Epithelial cell of esophagus (primary cell): ENCODE results near the gene USH2A.

Source experiments
- DNase-seq: peaks from one replicate; pipeline ENCODE4 v3.0.0; 2010; ENCODE audit warnings: low read depth
- H3K4me3 ChIP-seq: 2 replicates; pipeline ENCODE4 v1.5.1; 2011; ENCODE audit warnings: mild to moderate bottlenecking, low read length, control low read depth
- TF ChIP-seq, protein P1 (sequence below): IDR thresholded peaks from 2 replicates; pipeline ENCODE4 v1.5.1; 2011; ENCODE audit warnings: low read depth, mild to moderate bottlenecking, low read length, control low read depth, inconsistent platforms; ENCODE audit not compliant: insufficient read depth; ENCODE audit errors: missing control alignments

Gene USH2A

DNA sequence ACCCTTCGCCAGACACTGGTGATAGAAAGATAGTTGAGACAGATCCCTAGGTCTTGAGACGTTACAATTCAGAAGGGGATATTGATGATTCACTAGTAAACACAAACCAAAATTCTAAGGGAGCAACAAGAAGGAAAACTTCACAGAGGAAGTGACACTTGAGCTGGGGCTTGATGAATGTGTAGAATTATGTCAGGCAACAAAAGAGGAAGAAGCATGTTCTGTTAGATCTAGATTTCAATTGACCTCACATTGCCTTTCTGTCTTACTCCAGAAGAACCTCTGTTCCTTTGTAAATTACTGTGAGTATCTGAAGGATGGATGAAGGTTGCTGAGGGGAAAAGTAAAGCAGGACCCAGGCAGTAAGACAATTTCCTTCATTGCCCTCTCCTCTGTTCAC is 528.0 kb downstream of the USH2A start:
- TF ChIP-seq, protein P1, sequence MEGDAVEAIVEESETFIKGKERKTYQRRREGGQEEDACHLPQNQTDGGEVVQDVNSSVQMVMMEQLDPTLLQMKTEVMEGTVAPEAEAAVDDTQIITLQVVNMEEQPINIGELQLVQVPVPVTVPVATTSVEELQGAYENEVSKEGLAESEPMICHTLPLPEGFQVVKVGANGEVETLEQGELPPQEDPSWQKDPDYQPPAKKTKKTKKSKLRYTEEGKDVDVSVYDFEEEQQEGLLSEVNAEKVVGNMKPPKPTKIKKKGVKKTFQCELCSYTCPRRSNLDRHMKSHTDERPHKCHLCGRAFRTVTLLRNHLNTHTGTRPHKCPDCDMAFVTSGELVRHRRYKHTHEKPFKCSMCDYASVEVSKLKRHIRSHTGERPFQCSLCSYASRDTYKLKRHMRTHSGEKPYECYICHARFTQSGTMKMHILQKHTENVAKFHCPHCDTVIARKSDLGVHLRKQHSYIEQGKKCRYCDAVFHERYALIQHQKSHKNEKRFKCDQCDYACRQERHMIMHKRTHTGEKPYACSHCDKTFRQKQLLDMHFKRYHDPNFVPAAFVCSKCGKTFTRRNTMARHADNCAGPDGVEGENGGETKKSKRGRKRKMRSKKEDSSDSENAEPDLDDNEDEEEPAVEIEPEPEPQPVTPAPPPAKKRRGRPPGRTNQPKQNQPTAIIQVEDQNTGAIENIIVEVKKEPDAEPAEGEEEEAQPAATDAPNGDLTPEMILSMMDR: no peak
- no peak overlapping the region for H3K4me3 ChIP-seq
- DNase-seq: no peak

DNA sequence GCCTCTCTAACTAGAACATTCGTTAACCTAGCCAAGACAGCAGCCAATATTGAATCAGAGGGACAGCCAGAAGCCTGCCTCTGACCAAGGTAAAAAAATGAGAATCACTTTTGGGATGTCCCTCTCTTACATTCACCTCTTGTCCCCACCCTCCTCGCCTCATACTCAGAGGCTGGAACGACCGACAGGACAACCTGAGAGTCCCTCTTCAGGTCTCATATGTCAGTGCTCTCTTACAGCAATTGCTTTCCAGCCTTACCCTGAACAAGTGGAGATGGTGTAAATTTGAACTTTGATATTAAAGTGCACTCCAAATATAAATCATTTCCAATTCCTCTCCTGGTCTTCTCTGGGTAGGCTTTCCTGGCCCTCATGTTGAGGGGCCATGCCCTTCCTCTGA is 528.6 kb downstream of the USH2A start:
- TF ChIP-seq, protein P1: no peak
- no peak overlapping the region for H3K4me3 ChIP-seq
- no peak for DNase-seq

DNA sequence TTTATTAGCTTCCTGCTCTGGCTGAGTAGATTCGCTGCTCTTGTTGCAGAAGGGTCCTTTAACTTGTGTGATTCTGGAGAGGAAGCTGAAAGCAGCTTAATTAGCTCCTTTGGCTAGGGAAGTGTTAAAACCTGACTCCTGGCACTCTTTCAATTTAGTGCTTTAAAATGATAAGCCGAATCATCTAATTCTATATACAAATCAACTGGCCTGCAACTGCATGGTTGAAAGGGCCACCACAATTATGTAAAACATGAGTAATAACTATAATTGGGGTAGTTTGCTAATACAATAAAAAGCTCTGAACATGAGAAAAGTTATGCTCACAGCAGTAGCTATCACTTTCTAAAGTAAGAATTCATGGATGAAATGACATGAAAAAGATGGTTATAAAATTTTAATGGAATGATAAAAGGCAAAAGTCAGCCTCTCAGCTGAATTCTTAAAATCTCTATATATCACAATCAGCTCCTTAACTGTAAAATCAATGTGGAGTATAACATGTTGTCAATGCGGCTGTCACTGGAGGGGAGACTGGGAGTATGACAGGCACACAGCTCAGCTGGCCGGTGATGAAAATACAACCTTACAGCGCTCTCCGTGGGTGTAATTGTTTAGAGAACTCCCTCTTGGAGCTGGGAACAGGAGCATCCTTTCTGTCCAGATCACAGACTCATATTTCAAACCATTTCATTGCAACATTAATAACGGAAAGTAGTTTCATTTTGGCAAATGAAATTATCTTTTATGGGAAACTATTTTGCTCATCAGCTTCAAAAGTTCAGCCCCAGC is 531.8 kb downstream of the USH2A start:
- no peak overlapping the region for H3K4me3 ChIP-seq
- TF ChIP-seq, protein P1: no peak
- DNase-seq: no peak

DNA sequence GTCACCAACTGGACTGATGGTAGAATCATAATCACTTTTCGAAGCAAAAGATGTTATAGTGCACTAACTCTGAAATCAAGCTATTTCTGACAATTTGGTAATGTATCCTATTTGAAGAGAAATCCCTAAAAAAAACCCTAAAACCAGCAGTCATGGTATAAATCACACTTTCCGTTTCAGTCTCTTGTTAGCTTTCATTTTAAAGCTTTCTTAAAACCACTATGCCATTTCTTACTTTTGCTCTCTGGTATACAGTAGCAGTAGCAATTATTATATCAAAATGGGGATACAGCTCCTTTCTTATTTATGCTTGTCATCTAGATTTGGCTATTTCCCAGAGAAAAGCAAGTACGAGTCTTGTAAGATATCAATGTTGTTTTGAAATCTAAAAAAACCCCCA is 532.8 kb downstream of the USH2A start:
- TF ChIP-seq, protein P1: no peak
- DNase-seq: no peak
- no peak overlapping the region for H3K4me3 ChIP-seq

DNA sequence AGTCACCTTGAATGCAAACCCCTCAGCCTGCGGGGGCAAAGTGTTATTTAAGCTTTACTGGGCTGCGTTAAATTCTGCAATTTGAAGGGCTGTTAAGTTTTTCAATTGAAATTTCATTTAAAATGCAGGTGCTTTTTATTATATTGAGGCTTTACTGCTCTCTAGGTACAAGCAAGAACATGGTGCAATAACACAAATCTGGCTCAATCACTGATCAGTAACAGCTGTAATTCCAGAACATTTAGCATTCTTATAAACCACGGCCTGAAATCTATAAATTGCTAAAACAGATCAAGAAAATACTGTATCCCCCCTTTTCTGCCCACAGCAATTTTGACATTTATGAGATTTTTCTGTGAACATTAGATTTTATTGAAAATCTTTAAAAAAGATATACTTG is 533.4 kb downstream of the USH2A start:
- TF ChIP-seq, protein P1: no peak
- H3K4me3 ChIP-seq: no peak overlapping the region
- DNase-seq: no peak

DNA sequence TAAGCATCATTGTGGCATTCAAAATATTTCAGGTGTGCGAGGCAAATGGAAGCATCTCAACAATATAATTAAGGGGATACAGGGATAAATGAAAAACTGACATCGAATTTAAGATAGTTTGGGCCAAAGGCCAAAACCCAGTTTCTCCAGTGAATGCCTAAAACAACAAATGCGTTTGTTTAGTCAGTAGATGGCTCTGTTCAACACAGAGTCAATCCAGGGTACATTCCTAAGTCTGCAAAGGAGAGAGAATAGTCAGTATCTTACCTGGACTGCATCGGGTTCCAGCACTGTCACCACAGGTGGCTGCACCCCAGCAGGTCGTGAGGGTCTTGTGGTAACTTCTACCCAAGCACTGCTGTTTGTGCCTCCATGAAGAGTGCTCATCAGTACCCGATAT is 535.1 kb downstream of the USH2A start:
- TF ChIP-seq, protein P1: no peak
- H3K4me3 ChIP-seq: no peak overlapping the region
- peak; percentile 4 for DNase-seq

DNA sequence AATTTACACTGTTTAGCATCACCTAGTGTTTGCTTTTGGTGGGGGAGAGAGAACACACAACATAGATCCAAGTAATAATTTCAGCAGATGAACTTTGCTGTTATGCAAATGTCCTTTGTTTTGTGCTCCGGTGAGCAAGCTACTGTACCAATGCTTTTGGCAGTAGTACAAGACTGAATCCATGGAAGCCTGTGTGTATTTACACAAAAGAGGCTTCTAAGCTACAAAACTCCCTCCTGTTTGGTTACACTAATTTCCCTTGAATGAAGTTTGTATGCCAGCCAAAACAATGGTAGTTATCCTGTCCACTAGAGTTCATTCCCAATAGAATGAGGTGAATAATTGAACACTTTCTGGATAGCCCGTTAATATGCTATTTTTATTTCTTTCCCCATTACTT is 535.6 kb downstream of the USH2A start:
- TF ChIP-seq, protein P1: no peak
- no peak for DNase-seq
- H3K4me3 ChIP-seq: no peak overlapping the region
